Adipose tissue (tissue), 3 donors: ENCODE results near the gene UBAP2. TPM values are rescaled to one million over a fixed set of nuclear protein-coding genes. Genes with fewer than 3 reads are reported as not detected.

Source experiments
- H3K27ac ChIP-seq: one replicate; pipeline ENCODE4 v1.5.1; 2013; ENCODE audit warnings: low read depth, low read length
- WGBS, 3 donors: extraction: QIAGEN DNeasy Blood & Tissue Kit; methylation state at CpG; one replicate each; pipeline ENCODE4 v1.1.7; 2013; 5-methylcytosine and 5-hydroxymethylcytosine counted together
- polyA plus RNA-seq, 3 donors: library from polyadenylated mRNA; stranded (reverse); fragments of 200-250 nt; gene quantifications; one replicate each; pipeline ENCODE4 v1.2.3, GENCODE V29; 2013
- donor health status: healthy with polysubstance abuse.
- donor health status: Bipolar disorder and iron deficiency.
- donor health status: healthy.

Gene UBAP2
- polyA plus RNA-seq, 3 donors, result 8.0 to 9.6 (median 9.4) TPM

DNA sequence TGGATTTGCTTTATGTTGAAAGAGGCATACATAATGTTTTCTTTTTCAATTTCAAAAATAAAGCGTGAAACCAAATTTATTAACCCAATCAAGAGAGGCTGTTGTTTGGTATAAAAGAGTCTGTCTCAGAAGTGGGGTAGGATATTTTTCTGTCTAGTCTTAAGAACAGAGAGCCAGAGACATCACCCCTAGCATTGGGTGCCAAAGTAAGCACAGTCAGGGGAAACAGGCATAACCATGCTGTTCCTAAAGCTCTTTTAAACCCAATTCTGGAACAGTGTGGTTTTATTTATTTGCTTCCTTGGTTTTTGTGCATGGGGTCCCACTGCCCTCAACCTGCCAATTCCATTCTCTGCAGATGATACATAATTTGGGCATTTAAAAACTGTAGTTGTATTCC is 143.6 kb downstream of the UBAP2 start:
- H3K27ac ChIP-seq, result no peak overlapping the region
- WGBS, 3 donors, result 90 to 97% (median 96%) methylated on average over 1 of the region's 1 CpG

DNA sequence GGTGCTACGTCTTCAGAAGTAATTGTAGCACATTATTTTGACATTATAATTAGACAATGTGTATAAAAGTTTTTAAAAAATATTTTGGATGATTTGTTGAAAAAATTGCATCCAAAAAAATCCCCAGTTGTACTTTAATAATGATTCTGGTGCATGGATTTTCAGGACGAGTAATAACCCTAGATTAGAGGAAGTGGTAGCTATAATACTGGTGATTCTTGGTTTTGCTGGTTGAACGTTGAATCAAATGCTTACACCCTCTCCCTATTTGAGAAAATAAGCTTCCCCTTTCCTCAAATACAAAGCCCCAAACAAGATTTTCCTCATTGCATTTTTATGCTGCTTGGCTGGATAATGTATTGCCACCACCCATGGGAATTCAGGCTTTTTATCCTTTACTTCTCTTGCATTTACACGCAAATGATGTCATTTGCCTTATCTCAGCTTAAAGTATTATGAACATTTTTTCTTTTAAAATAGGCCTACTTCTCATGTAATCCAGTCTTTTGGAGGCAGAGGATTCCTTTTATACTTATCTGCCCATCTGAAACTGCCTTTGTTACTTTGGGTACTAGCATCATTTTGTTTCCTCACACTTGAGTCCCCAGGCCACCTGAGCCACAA is 145.4 kb downstream of the UBAP2 start:
- H3K27ac ChIP-seq, result no peak overlapping the region
- WGBS, 3 donors, result 60 to 82% (median 66%) methylated on average over 4 of the region's 4 CpGs

DNA sequence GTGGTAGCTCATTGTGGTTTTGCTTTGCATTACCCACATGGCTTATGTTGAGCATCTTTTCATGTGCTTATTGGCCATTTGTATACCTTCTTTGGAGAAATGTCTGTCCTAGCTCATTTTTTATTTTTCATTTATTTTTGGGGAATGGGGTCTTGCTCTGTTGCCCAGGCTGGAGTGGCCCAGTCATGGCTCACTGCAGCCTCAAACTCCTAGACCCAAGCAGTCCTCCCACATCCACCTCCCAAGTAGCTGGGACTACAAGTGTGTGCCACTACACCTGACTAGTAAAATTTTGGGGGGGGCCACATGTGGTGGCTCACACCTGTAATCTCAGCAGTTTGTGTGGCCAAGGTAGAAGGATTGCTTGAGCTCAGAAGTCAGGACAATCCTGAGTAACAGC is 154.4 kb downstream of the UBAP2 start:
- H3K27ac ChIP-seq, result no peak overlapping the region

DNA sequence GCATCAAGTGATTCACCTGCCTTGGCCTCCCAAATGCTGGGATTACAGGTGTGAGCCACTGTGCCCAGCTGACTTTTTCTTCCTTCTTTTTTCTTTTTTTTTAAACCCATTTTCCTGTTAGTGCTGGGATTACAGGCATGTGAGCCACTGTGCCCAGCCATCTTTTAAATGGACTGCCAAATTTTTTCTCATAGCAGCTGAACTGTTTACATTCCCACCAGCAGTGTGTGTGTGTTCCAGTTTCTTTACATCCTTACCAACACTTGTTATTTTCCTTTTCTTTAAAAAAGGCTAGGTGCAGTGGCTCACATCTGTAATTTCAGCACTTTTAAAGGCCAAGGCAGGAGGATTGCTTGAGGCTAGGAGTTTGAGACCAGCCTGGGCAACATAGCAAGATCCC is 154.8 kb downstream of the UBAP2 start:
- H3K27ac ChIP-seq, result no peak overlapping the region

DNA sequence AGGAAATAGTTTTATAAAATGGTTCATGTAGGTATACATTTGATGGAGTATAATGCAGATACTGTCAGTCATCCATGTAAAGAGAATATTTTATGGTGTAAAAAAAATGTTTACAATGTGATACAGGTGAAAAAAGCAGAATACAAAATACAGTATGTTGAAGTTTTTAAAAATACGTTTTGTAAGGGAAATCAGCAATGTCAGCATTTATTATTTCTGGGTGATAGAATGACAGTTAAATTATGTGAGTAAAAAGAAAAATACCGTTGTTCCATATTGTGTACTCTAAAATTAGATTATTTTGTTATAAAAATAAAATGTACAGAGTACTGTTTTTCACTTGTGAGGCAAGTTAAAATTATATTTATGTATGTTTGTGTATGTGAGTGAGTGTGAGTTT is 162.7 kb downstream of the UBAP2 start:
- no peak overlapping the region for H3K27ac ChIP-seq
- 39 to 63% (median 61%) methylated on average over 2 of the region's 2 CpGs for WGBS, 3 donors

DNA sequence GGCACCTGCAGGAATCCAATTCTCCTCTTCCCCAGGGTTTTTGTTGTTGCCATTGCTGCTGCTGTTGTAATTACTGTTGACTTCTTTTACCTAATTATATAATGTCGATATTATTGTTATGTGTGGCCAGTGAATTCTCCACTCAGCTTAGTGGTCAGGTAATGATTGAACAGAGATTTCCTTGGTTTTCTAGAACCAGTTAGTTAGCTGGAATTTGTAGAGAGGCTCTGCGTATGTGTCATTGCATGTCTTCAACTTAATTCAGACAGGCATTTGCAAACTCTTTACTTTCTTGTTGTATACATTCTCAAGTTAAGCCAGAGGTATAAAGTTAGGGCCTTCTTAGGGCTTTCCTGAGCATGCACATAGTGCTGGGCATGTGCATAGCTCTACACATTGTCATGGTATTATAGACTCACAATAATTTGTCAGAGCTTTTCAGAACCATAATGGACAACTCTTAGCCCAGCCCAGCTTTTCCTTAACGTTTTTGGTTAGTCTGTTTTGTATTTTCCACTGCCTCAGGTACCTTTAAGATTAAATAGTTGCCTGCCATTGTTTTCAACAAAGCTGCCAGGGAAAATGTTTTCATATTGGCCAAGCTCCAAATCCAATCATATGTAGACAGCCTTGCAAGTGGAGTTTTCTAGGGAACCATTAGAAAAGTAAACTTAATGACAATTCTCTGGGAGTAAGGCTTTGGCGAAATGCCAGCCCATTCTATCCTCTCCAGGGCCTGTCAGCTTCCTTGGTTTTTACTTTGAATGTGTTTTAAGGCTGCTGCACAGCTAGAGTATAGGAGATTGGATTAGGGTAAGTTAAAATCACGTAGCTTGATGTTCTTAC is 163.6 kb downstream of the UBAP2 start:
- no peak overlapping the region for H3K27ac ChIP-seq
- 31 to 66% (median 52%) methylated on average over 5 of the region's 5 CpGs for WGBS, 3 donors

DNA sequence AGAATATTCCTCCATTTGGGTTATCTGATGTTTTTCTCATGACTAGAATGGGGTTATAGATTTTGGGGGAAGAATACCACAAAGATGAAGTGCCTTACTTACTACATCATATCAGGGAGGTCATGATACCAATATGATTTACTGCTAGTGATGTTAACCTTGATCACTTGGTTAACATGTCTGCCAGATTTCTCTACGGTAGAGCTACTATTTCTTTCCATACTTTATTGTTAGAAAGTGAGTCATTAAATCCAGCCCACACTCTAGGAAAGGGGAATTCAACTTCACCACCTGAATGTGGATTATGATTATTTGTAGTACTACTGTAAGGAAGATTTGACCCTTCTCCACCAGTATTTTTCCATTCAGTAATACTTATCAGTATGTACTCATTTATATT is 167.1 kb downstream of the UBAP2 start:
- H3K27ac ChIP-seq, result no peak overlapping the region
- 25 to 53% (median 31%) methylated on average over 1 of the region's 1 CpG for WGBS, 3 donors

DNA sequence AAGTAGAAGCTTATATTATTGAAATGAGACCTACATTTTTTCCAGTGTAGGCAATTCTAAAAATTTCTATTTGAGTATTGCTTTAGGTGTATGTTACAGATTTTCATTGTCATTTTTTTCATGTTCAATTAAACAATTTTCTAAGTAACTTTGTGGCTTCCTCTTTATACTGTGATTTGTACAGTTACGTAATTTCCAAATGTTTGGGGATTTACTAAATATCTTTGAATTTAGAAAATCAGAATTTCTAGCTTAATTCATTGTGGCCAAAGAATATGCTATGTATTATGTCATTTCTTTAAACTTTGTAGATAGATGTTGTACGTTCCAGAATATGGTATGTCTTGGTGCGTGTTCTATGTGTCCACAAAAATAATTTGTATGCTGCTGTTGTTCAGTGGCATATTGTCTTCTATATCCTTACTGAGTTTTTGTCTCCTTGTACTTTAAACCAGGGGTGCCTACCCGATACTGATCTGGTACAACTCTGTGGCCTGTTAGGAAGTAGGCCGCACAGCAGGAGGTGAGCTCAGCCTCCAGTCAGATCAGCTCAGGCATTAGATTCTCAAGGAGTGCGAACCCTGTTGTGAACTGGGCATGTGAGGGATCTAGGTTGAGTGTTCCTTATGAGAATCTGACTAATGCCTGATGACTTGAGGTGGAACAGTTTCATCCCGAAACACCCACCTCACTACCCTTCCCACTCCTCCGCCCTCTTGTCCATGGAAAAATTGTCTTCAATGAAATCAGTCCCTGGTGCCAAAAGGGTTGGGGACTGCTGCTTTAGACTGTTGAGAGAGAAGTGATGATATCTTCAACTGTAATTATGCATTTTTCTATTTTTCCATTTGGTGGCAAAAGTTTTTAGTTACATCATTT is 168.2 kb downstream of the UBAP2 start:
- 83 to 92% (median 92%) methylated on average over 8 of the region's 8 CpGs for WGBS, 3 donors
- no peak overlapping the region for H3K27ac ChIP-seq

DNA sequence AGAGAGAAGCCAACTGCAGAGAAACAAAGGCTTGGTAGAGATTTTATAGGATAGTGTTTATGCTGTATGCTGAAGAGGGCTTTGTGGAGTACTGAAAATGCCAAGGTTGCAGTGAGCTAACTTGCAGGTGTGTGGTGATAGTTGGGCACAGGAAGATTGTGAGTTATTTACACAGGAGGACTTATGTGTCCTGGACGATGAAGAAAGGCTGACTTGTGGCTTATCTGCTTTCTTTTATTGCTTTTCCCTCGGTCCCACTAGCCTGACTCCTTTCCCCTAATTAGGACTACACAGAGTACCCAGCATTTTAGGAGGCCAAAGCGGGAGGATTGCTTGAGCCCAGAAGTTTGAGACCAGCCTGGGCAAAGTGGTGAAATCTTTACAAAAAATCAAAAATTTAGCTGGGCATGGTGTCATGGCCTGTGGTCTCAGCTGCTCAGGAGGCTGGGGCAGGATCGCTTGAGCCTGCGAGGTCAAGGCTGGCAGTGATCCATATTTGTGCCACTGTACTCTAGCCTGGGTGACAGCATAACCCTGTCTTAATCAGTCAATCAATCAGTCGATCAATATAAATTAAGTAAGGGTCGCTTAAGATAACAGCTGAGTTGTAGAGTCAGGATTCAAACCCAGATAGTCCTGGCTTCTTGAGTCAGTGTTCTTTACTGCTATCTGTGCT is 169.9 kb downstream of the UBAP2 start:
- 40 to 88% (median 88%) methylated on average over 7 of the region's 7 CpGs for WGBS, 3 donors
- no peak overlapping the region for H3K27ac ChIP-seq

DNA sequence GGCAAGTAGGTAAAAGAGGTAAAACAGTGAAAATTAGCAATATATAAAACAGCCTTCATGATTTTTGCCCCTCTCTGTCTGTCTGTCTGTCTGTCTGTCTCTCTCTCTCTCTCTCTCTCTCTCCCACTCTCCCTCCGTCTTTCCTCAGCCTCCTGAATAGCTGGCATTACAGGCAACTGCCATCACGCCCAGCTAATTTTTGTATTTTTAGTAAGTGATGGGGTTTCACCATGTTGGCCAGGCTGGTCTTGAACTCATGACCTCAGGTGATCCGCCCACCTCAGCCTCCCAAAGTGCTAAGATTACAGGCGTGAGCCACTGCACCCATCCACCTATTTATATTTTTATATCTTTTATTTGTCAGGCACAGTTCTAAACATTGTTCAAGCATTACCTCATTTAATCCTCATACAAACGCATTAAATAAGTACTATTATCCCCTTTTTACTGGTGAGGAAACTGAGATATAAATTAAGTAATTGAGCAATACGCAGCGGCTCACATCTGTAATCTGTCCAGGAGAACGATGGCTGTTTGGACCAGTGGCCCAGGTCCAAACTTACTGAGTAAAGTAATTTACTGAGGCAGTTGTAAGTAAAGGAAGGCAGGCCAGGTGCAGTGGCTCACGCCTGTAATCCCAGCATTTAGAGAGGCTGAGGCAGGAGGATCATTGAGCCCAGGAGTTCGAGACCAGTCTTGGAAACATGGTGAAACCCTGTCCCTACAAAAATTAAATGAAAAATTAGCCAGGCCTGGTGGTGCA is 170.8 kb downstream of the UBAP2 start:
- 55 to 84% (median 83%) methylated on average over 10 of the region's 10 CpGs for WGBS, 3 donors

More for the DNA sequence above, 170.8 kb downstream of the UBAP2 start:
- H3K27ac ChIP-seq, result no peak overlapping the region

Other genes with a start within 250 kb of the UBAP2 start
- gene UBE2R2, start 231.7 kb downstream of the UBAP2 start, polyA plus RNA-seq, result 10 to 100 TPM; 21.3 to 24.2 (median 23.3) TPM
- 10 to 100 TPM; 11.0 to 24.2 (median 16.1) TPM for gene DCAF12, start 77.8 kb upstream of the UBAP2 start, polyA plus RNA-seq
- 10 to 100 TPM; 19.9 to 54.4 (median 43.2) TPM for gene UBAP1, start 130.2 kb upstream of the UBAP2 start, polyA plus RNA-seq